Stimulated activated naive CD4-positive, alpha-beta T cell (primary cell): ENCODE results near the gene KRT86.

Experiments
- DNase-seq, 6 experiments: peaks; one replicate each; lab custom pipeline; 2025; lab: John Stamatoyannopoulos, UW

Gene KRT86

DNA sequence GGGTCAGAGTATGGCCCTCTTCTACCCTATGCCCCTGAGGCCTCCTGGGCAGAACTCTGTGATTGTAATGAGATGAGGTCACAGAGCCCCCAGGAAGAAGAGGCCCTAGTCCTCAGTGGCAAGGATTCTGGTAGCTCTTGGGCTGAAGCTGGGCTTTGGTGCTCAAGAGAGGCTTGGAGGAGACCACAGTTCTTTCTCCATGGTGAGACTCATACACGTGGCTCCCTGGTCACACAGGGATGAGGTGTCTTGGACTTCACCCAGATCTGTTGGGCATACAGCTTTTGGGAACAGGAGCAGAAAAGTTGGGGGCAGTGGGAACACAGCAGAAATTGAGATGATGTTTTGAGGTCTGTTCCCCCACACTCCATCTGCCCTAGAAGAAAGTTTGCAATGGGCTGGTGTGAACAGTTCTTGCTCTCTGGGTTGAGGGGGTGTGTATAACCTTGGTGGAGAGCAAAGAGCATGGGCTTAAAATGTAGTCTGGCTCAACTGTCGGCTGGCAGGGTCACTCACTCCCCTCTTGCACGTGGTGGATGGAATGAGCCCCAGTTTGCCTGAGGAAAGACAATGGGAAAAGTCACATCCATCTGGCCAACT, at the start of gene KRT86:
Gene KRT86 (plus strand): TSS at position 125 of the 600 bp plus-strand sequence. CDS start 27,272 bp downstream, outside the sequence.
- DNase-seq = no peak

DNA sequence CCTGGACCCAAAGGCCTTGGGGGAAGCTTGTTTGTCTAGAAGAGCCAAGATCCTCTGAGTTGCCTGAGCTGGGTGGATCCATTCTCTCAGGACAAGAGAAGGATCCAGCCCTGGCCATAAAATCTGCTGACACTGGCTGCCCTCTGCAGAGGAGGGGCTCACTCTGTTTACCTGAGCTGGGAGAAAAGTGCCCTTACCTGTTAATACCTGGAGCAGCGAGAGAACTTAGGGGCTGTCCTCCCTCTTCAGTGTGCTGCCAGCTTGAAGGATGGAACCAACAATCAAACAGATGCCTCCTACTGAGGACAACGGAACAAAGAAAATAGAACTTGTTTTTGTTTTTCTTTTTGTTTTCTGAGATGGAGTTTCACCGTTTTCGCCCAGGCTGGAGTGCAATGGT, 48.7 kb upstream of the KRT86 start:
- no peak for DNase-seq

DNA sequence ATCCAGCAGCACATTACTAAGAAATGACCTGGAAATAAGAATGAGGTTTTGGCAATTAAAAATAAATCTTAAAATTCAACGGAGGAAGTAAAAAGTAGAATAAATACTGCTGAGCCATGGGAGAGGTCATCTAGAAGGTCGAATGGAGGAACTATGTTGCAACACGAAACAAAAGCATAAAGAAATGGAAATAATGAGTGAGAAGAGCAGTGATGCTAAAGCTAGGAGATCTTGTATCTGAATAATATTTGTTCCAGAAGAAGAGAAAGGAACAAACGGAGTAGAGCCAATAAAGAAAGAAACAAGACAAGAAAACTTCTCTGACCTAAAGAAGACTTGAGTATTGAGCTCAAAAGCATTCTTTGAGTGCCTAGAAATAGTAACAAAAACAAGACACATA, 48.0 kb upstream of the KRT86 start:
- no peak for DNase-seq

DNA sequence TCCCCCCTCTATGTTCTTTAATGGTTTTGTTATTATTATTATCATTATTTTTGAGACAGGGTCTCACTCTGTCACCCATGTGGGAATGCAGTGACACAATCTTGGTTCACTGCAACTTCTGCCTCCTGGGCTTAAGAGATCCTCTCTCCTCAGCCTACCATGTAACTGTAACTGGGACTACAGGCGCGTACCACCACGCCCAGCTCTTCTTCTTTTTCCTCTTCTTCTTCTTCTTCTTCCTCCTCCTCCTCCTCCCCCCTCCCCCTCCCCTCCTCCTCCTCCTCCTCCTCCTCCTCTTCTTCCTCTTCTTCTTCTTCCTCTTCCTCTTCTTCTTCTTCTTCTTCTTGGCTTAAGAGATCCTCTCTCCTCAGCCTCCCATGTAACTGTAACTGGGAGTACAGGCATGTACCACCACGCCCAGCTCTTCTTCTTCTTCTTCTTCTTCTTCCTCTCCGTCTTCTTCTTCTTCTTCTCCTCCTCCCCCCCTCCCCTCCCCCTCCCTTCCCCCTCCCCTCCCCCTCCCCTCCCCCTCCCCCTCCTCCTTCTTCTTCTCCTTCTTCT, 46.8 kb upstream of the KRT86 start:
- no peak for DNase-seq

DNA sequence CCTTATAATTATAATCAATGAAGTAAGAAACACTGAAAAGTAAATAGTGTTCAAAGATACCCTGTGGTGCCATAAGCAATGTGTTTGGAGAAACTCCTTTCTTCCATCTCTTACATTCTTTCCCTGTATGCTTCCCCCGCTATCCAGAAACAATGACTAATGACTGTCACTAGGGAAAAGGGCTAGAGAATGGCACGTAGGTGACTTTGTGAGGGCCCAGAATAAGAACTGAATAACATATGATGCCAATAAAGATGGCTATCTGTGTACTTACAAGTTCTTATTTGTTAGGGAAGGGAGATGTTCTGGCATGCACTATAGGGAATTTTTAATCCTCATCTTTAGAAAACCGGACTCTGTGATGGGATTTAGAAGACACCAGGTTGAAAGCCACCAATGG, 46.1 kb upstream of the KRT86 start:
- DNase-seq = no peak

DNA sequence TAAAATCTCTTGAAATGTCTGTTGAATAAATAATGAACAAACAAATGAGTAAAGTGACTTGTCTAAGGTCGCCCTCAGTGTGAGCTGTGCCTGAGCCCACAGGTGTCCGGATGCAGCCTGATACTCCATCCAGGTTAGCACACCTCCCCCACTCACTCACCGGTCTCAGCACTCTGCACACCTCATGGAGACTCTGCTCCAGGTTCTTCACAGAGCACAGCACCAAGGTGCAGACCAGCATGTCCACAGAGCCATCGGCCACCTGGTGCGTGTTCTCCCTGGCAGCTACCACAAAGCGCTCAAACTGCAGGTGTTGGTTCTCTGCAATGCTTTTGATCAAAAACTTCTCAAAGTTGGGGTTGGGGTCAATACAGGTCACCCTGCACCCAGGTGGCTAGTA, 45.5 kb upstream of the KRT86 start:
- no peak for DNase-seq

DNA sequence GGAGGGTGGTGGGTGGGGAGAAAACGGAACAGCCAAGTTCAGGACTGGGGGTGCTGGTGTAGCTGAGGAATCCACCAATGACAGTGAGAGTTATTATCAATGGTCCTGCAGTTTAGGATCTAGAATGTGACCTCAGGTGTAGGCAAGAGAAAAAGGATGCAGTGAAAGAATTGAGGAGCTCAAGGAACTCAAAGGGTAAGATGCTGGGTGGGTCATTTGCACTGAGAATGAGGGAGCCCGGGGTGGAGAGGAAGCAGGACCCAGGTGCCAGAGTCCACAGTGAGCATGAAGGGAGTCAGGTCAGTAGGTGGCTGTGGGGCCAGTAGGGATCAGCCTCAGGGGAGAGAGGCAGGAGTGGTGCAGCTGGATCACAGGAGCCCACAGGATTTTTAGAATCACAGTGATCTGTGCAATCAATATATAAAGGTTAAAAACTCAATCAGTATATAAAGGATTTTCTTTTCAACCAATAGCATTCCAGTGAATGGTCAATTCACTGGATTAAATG, 44.6 kb upstream of the KRT86 start:
- DNase-seq = no peak

DNA sequence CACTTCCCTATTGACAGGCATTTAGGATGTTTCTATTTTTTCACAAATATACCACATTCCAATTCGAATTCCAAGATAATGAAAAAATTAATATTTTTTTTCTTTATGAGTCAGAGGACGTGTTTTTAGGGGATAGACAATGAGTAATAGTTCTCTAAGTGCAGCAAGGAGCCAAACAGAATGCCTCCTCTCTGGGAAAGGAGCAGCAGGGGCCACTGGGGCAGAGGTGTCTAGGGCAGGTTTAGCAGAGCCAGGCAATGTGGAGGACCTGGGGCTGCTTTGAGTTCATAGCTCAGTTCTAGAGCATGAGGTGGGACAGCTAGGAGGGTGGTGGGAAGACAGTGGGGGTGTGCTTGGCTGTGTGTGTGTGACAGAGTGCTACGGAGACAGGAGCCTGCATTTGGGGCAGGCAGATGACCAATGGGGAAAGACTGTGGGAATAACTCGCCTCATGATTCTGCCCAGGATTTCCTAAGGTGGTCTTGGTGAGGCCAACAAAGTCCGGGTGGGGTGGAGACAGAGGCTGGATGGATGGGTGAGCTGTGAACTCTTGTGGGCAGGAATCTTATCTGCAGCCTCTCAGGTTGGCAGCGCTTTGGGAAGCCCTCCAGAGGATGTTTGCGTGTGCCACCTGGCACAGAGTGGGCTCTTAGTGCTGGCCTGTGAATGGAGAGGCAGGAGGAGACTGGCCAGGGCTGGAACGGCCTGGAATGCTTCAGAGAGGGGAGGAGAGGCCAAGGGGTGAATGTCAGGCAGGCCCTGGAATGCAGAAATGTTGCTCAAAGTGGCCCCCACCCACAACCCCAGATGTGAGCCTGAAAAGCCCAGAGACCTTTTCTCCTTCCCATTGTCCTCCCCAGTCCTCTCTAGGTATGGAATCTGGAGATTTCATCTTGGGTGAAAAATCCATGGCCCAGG, 43.8 kb upstream of the KRT86 start:
- no peak for DNase-seq

DNA sequence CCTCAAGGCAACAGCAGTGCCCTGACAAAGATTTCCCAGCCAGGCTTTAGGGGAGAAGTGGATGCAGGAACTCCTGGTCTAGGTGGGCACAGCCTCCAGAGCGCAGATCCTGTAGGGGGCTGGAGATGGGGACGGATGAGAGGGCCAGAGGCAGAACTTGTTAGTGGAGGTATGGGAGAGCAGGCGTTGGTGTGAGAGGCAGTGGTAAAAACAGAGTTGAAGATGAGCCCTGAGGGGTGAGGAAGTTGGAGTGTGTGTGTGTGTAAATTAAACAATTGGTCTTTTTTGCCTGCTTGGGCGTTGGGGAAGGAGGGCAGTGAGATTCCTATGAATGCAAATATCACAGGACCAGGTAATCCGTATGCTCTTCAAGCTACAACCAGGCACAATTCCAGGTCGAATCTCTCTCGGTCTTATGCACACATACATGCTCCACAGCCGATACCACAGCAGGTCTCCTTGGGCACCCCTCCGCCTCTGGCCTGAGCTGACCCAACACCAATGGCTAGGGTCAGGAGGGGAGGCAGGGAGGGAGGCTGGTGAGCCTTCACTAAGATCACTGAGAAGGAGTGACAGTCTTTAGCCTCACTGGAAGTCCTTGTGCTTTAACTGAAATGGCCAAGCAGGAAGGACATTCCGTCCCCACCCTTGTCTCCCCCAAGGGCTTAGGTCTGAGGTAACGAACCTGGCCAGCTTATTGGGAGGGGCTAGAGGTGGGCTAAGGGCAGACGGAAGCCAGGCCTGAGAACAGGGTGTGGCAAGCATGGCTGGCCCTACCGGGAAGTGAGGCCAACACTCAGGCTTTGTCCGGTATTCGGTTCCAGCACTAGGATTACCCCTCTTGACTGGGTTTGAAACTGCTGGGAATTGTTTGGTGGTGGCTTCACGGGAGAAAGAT, 42.9 kb upstream of the KRT86 start:
- no peak for DNase-seq

DNA sequence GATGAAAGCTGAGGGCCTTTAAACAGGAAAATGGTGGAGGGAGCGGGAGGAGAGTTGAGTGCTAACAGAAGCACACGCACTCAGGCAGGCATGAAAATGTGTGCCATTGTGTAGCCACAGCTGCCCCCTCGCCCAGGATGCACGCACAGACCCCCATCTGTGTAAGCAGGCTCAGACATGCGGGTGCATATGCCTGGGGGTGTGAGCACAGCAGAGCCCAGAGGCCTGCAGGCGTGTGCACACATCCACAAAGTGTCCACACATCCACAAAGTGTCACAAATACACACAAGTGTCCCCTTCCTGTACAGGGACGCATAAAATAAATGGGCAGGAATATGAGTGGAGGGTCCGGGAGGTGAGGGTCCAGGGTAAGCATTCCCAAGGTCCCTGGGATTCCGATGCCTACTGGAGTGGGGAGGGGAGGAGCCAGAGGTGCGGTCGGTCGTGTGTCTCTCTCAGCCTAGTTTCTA, 42.2 kb upstream of the KRT86 start:
- no peak for DNase-seq

DNA sequence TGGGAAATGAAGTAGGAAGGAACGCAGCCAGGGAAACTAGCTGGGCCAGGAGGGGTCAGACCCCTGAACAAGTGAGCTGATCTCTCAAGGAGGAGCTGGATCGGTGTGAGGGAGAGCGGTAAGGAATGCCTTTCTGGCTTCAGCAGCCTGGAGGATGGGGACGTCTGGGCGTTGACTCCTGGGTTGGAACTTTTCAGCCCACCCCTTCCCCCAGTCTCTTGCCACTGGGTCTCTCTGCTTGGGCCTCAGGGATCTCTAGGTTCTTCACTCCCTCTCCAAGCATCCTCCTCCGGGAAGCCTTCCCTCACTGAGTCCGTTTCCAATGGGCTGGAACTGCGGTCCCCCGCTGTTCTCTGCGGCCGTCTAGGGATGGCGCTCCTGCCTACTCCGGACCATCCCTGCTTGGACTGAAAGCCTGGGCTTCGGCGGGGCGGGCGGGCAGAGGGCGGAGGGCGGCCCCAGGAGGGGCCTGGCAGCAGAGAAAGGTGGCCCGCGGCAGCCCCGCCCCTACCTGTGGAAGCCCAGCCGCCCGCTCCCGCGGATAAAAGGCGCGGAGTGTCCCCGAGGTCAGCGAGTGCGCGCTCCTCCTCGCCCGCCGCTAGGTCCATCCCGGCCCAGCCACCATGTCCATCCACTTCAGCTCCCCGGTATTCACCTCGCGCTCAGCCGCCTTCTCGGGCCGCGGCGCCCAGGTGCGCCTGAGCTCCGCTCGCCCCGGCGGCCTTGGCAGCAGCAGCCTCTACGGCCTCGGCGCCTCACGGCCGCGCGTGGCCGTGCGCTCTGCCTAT, 41.6 kb upstream of the KRT86 start, which contains the start of gene KRT7:
Gene KRT7 (plus strand): TSS at position 570 of the 788 bp plus-strand sequence. CDS start 54 bp downstream, at position 624.
- DNase-seq = no peak

DNA sequence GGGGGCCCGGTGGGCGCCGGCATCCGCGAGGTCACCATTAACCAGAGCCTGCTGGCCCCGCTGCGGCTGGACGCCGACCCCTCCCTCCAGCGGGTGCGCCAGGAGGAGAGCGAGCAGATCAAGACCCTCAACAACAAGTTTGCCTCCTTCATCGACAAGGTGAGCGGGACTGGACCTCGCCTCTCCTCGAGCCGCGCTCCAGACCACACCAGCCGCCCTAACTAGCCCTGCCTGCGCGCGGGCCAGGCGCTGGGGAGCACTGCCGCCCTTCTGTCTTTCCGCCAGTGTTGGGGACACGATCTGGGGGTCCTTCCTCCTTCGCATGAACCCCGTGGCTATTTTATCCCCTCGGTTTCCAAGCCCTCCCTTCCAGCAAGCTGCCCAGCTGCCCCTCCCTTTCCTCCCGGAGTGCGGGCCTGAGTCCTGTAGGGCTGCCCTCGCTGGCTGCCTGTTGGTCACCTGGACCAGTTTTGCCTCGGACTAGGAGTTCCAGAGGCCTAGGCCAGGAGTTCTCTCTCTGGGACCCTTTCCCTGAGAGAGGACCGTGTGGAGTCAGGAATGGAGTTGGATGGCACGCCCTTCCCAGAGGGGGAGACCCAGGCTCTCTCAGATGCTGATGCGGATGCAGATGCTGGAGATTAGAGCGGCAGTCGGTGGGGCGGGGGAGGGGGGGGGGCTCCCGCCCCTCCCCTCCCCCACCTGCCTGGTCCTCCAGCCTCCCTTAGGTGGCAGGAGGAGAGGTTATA, 40.8 kb upstream of the KRT86 start:
- DNase-seq = no peak

DNA sequence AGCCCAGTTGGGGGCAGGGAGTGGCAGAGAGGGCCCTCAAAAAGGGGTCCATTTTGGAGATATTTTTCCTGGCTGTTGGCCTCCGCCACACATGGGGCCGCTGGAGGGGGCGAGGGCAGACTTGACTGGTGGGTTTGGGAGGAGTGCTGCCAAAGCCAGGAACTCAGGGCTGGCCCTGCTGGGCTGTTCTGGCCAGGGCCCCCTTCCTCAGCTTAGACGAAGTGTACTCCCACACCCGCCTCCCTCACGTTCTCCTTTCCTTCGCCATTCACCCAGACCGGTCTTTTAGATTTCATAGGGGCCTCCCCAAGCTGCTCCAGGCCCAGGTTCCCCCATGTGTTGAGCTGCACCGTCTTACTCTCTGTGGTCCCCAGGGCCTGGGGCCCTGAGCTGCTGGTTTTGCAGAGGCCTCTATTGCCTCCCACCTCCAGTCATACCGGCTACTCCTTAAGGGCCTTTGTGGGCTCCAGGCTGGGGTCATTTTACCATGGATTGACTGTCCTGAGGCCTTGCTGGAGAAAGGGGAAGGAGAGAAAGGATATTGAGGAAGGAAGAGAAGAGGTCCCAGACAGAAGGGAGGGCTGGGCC, 40.1 kb upstream of the KRT86 start:
- DNase-seq = no peak

DNA sequence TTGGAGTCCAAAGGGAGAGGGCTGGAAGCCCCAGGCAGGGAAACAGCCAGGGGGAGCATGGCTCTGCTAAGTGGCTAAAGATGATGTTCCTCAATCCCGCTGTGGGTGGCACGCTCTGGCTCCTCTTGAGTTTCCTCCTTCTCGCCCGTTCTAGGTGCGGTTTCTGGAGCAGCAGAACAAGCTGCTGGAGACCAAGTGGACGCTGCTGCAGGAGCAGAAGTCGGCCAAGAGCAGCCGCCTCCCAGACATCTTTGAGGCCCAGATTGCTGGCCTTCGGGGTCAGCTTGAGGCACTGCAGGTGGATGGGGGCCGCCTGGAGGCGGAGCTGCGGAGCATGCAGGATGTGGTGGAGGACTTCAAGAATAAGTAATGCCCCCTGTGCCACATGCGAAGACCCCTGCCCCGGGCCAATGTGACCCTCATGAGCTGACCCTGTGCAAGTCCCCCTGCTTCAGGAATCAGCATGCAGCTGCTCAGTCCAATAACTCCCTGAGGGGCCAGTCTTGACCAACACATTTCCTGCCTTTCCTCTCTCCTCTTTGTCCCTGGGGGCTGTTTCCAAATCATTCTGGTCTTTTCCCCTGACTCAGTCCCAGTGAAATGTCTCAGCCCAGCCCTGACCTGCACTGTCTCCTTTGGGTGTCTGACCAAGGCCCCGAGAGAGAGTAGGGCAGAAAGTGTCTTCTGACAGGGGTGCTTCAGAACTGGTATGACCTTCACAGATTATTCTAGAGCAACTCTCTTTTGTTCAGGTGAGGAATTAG, 39.3 kb upstream of the KRT86 start:
- no peak for DNase-seq

DNA sequence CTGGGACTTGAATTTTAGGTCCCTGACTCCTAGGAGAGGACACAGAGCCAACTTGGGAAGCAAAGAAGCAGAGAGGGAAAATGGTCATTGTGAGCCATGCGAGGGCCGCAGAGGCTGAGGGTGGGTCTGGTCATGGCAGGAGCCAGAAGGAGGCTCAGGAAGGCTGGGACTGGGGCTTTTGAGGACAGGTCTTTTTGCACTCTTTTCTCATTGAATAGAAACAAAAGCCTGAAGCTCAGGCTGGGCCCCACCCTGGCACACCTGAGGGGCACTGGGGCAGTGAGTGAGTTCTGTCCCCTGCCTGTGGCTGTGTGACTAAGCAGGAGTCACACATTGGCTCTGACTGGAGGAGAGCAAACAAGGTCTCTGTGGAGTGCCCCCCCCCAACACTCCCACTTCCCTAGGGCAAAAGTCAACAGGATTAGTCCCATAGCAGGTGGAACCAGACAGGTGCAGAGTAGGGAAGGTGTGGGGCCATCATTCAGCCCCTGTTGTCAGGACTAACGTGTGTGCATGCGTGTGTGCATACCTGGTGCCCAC, 38.6 kb upstream of the KRT86 start:
- no peak for DNase-seq

DNA sequence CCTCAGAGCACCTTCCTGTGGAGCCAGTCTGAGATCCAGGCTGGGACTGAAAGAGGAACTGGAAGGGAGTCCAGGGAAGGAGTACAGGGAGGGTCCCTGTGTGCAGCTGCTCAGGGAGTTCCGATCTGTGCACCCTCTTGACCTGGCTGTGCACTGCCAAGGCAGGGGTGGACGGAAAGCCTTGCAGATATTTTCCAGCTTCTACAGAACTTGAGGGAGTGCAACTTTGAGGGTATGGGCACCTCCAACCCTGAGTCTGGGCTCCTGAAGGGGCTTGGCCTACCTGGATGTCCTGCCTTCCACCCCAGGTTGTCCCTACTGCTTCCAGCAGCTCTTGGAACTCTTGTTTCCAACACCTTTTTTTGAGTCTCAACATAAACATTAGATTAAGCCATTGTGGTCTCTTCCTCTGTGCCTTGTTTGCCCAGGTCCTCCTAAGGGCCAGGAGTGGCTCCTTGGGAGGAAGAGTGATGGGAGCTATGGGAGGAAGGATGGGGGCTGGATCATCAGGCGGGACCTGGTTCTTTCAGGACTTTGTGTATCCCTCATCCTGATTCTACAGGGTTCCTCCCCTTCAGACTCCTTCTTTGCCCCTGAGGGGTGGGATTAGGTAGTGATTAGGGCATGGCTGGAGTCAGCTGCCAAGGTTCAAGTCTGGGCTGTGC, 37.9 kb upstream of the KRT86 start:
- no peak for DNase-seq

DNA sequence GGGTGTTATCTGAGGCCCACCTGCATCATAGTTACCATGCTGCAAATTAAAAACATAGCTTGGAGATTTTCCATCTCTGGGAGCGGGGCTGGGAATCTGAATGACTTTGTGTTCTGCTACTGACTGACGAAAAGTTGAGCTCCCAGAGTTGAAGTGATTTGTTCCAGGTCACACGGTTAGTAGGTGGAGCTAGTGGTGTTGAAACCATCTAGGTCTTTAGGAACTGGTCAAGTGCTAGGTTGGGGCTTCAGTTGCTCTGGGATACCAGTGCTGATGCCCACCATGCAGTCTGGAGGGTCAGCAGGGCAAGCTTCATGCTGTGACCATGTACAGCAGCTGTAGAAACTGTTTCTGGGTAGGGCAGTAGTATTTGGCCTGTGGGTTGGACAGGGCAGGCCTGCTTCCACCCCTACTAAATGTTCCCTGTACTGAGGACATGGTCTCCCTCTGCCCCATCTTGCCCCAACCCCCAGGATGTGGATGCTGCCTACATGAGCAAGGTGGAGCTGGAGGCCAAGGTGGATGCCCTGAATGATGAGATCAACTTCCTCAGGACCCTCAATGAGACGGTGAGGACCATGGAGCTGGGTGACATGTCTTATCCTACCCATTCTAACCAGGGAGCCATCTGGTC, 36.1 kb upstream of the KRT86 start:
- no peak for DNase-seq
